A673 (cell line): ENCODE data around the gene GPR176.

Experiments
- CTCF ChIP-seq: fragments of 300-800, 200-600 bp; sonication (generic); conservative IDR thresholded peaks from 2 replicates; pipeline ENCODE4 v1.5.1; 2017; ENCODE audit warnings: low read depth, mild to moderate bottlenecking, antibody characterized with exemption, low read length, moderate library complexity, mixed read lengths
- EZH2 ChIP-seq: fragments of 200-600 bp; sonication (generic); IDR thresholded peaks from 2 replicates; pipeline ENCODE4 v1.6.1; 2017; ENCODE audit warnings: borderline replicate concordance, low read depth, mild to moderate bottlenecking, mixed read lengths, antibody characterized with exemption, low read length; ENCODE audit not compliant: poor library complexity, severe bottlenecking

GRCh38 chr15:39914977-39915376, 5.1 kb downstream of the GPR176 start:
- TF ChIP-seq CTCF (no peak), EZH2 (no peak)
